T-helper 9 cell (primary cell): ENCODE results near the gene FRYL.
A peak's percentile ranks its signal among the peaks of the same experiment; 100 is the strongest.
"Not testable (repeated sequence)": the region's sequence is repeated elsewhere in the genome, so short reads cannot be mapped to it uniquely, and the experiment has no call there.

Experiments used
- DNase-seq: peaks from one replicate; pipeline ENCODE4 v3.0.0-alpha.2; 2020

FRYL gene

DNA sequence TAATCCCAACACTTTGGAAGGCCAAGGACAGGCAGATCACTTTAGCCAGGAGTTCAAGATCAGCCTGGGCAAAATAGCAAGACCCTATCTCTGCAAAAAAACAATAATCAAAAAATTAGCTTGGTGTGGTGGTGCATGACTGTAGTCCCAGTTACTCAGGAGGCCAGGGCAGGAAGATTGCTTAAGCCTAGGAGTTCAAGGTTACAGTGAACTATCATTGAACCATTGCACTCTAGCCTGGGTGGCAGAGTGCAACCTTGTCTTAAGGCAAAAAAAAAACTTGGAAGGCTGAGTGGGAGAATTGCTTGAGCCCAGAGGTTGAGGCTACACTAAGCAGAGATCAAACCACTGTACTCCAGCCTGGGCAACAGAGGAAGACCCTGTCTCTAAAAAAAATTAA lies 5.2 kb upstream of the FRYL start:
- no peak for DNase-seq

DNA sequence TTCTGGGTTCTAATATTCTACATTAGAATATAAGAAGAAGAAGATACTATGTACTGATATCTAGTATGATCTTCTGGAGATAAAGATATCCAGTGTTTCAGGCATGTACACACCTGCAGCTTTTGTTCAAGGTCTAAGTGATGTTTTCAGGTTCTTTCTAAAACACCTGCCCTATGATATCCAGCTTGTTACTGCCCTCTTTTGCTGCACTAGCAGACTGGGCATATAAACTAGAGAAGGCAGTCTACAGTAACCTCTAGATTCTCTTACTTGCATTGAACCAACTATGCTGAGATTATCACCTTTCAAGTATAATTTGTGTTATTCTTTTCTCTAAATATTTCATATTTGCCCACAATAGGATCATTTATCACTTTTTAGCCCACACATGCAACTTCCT lies 1.9 kb upstream of the FRYL start:
- no peak for DNase-seq

DNA sequence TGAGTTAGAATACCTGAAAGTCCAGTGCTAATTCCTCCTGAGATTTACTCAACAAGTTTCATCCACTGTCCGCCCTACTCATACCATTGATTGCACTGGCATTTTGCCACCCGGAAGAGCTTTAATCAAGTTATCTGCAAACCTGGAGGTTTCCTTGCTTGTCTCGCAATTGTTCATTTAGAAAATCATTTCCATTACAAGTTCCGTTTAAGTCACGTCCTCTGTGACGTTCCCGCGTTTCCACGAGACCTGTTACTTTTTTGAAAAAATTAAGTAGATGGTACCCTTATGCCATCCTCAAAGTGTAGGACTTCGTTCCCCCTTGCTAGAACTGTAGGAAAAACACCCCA lies 761 bp upstream of the FRYL start:
- DNase-seq: peak; percentile 15

DNA sequence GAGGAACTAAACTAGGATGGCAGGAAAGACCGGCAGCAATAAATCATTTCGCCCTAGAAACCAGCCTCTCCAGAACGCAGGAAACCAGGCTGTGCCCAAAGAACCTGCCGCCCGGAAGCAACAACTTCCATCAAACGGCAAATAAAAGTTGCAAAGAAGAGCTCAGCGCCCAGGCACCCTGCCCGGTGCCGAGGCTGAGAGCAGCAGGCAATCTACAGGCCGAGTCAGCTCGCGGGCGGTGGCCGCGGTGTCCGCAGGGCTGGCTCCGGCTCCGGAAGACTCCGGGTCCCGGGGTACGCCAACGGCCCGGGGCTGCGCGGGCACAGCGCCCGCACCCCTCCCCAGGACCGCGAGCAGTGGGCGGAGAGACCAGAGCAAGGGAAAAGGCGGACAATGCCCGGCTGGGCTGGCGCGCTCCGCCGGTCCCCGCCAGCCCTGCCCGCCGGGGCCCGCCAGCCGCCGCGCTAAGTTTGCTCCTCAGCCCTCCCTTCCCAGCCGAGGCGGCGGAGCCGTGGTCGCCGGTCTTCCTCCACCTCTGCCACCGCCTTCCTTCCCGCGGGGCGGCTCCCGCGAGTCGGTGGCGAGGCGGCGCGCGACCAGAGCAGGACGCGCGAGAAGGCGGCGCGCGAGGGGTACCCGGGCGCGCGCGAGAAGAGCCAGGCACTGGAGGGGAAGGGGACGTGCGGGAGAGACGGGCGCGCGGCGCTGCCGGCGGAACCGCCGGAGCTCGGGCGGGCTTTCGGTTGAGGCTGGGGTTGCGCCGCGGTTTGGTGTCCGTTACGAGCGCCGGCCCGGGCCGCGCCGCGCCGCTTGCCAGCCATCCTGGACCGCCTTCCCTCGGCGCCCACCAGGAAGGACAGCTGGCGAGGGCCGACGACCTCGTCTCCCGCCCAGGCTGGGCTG lies 733 bp downstream of the FRYL start:
- DNase-seq: peak; percentile 61

DNA sequence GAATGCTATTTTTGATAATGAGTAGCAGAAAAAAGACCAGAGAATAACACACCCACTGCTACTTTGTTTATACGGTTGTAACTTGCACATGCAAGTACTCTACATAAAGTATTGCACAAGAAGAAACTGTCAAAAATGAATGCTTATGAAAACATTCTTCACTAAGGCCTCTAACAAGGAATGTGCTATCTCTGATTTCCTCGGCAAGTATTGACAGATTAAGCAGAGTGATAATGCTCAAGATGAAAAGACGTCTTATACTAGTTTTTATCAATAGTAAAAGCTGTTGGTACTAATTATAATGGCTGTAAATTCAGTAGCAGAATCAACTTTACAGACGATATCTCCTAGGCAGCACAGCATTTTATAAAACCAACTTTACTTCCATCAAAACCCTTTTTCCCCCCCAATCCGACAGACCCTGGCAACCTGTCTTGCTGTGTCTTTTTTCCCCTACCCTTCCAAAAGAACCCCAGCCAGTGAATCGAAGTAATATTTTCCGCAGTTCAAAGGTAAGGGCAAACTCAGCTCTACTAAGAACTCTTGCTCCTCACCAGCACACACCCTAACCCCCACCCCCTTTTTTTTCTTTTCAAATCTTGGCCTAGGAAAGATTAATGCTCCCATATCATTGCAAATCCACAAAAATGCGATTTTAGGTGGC lies 1.5 kb downstream of the FRYL start:
- DNase-seq: no peak

DNA sequence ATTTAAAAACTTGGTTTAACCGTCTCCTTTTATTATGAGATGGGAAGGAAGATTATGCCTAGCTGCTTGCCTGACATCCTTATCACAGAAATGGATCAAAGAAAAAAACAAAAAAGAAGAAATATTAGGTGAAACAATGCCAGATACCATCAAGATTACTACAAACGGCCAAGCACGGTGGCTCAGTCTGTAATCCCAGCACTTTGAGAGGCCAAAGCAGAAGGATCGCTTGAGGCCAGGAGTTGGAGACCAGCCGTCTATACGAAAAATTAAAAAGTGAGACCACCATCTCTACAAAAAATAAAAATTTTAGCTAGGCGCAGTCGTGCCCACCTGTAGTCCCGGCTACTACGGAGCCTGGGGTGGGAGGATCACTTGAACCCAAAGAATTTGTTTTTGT lies 2.3 kb downstream of the FRYL start:
- no peak for DNase-seq

DNA sequence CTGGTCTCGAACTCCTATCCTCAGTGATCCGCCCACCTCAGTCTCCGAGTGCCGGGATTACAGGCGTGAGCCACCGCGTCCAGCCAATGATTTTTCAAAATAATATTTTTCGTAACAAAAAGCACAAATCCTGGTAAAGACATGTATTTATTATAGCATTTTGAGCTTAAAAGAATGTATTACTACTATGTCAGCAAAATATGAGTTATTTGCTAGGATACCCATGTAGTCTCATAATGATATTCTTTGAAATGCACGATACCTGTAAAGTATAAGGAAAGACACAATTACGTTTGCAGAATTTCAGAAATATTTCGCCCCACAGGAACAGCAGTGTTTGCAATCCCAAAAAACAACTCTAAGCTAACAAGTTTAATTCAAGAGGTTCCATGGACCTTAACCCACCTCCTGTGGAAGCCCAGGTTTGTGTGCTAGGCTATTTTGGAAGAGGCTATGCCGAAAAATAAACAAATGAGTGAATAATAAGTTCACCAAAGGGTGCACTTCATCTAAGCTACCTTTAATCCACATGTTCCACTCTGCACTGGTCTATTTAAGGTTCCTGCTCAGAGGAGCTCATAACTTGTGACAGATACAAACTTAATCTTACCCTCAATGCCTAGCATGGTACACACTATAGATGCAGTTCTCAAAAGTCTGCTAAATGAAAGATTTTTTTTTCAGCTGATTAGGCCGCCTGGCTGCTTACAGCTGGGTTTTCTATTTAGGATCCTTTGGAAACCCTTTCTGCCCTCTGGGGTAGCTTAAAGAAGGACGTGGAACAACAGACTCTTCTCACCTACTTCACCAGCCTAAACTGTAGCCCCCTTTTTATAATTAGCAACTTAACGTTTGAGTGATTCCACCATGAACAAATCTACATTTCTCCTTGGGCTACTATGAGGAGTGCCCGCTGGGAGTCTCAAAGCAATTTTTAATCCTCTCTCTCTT lies 5.0 kb downstream of the FRYL start:
- no peak for DNase-seq

DNA sequence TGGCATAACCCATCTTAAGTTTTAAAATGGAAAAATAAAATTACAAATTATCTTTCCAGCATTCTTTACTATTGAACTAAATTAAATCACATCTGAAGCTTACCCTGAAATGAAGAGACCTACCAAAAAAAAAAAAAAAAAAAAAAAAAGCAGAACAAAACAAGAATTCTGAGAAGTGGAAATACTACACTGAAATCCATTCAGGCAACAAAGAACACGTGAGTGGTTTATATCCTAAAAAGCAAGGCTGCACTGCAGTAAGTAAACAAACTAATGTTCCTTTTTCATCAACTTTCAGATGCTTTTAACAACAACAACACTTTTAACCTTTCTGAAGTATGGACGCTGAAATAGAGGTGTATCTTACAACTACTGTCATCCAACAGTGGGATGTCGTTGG lies 7.5 kb downstream of the FRYL start:
- DNase-seq: no peak

DNA sequence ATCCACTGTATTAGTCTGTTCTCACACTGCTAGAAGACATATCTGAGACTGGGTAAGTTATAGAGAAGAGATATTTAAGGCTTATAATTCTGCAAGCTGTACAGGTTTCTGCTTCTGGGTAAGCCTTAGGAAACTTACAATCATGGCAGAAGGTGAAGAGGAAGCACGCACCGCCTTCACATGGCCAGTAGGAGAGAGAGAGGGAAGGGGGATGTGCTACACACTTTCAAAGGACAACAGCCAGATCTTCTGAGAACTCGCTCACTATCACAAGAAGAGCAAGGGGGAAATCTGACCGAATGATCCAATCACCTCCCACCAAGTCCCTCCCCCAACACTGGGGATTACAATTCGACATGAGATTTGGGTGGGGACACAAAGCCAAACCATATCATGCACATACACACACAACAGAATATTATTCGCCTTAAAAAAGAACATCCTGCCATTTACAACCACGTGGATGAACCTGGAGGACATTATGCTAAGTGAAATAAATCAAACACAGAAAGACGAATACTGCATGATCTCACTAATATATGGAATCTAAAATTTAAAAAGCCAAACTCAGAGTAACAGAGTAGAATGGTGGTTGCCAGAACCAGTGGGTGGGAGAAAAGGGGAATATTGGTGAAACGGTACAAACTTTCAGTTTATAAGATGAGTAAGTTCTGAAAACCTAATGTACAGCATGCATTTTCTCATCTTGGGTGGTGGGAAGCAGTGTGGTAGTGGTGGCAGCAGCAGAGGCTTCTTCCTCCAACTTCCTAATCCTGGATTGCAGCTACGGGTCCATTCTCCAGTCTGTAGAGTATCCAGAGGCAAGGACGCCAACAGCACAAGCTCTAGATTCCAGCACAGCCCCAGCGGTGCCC lies 12.8 kb downstream of the FRYL start:
- DNase-seq: no peak

DNA sequence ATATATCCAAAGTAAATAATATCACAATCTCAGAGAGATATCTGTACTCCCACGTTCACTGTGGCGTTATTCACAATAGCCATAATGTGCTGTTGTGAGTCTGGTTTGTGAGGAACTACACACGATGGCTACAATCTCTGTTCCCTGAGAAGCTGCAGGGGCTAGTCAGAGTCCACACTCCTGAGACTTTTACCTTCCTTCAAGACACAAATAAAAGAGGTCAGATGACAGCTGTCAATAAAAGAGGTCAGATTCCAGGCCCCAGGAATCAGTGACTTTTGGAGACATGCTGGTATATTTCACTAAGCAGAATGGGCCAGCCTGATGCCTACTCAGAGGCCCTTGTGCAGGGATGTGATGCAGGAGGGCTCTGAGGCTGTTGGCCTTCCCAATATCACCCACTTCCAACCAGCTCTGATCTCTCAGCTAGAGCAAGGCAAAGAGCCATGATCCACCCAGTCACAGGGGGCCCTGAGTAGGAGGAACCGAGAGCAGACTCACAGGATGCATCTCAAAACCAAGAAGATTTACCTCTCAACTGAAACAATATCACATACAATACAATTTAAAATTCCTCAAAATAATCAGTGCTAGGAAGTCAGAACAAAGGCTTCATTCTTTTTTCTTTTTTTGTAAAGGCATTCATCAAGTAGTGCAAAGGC lies 13.8 kb downstream of the FRYL start:
- no peak for DNase-seq

DNA sequence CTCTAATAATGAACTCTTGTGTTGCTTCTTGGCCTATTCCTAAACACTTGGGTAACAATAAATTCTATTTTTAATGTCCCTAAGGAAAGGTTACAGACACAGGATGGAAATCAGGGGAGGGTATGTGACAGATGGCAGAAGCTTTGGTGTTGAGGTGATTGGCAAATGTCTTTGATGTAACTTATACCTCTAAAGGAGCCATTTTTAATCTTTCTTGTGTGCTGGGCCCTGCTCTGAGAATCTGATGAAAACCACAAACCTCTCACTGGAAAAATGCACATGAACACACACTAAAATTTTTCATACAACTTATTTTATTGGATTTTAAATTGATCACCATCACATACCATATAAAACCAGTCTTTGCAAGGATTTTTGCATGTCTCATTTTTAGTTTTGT lies 17.7 kb downstream of the FRYL start:
- no peak for DNase-seq

DNA sequence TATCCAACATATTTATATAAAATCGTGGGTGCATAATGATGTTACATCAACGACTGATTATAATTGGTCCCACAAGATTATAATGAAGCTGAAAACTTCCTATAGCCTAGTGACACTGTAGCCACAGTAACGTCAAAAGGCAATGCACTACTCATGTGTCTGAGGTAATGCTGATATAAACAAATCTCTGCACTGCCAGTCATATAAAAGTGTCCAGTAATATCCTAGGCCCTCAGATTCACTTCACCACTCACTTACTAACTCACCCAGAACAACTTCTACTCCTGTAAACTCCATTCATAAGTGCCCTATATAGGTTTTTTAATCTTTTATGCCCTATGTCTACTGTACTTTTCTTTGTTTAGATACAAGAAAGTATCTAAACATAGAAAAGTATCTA lies 18.8 kb downstream of the FRYL start:
- no peak for DNase-seq

DNA sequence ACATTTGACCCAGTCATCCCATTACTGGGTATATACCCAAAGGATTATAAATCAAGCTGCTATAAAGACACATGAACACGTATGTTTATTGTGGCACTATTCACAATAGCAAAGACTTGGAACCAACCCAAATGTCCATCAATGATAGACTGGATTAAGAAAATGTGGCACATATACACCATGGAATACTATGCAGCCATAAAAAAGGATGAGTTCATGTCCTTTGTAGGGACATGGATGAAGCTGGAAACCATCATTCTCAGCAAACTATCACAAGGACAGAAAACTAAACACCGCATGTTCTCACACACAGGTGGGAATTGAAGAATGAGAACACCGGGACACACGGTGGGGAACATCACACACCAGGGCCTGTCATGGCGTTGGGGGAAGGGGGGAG lies 21.4 kb downstream of the FRYL start:
- DNase-seq: not testable (repeated sequence)

DNA sequence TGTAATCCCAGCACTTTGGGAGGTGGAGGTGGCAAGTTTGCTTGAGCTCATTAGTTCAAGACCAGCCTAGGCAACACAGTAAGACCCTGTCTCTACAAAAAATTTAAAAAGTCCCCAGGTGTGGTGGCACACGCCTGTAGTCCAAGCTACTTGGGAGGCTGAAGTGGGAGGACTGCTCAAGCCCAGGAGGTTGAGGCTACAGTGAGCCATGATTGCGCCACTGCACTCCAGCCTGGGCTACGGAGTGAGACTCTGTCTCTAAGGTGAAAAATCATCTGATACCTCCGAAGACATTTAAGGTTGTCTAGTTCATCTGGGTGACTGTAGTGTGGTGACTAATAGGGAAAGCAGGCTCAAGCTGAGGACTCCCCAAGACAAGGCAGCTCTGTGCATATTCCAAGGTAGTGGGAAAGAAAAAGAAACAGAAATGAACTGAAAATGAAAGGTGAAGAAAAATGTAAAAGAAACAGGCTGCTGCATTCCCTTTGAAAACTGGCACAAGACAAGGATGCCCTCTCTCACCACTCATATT lies 23.3 kb downstream of the FRYL start:
- DNase-seq: no peak

DNA sequence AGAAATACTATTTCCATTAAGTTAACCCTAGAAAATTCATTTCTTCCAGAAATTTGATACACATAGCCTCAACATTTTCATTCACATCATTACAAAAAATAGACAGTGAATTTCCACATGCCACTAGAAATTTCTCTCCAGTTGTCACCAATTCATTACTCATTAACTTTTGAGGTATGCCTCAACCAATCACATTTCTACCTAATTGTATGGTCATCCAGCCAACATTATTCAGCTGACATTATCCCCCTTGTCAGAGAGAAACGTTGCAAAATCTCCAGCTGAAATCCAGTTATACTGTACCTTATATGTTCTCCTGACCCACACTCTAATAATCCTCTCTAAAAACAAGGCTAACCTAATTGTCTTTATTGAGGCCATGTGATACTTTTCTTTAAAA lies 24.8 kb downstream of the FRYL start:
- no peak for DNase-seq

DNA sequence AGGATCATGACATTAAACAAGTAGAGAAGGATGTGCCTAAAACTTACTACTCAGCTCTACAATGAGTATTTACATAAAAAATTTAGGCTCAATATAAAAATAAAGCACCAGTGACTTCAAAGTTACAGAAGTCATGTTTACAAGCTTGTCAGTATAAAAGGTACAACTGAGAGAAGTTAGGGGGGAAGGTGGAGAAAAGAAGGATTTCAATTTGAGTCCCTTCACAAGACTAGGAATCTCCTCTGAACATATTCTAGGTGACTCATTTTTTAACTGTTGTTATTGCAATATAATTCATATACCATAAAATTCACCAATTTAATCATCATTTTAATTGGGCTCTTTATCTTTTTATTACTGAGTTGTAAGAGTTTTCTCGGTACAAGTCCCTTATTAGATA lies 26.9 kb downstream of the FRYL start:
- no peak for DNase-seq

DNA sequence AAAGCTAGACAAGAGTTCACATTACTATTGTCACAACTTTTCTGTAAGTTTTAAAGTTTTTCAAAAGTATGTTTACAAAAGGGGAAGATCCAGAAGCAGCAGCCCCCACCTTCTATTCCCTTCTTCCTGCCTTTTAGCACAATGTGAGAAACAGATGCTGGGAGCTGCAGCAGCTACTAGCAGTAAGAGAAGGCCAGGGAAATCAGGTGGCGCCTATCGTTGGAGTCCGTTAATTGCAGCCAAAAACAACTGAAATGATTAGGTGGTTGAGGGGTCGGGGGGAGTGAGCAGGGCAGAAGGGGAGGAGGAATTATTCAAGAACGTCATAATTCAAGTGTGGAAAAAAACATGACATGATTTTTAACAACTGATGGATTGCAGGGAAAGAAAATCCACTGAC lies 27.4 kb downstream of the FRYL start:
- no peak for DNase-seq

DNA sequence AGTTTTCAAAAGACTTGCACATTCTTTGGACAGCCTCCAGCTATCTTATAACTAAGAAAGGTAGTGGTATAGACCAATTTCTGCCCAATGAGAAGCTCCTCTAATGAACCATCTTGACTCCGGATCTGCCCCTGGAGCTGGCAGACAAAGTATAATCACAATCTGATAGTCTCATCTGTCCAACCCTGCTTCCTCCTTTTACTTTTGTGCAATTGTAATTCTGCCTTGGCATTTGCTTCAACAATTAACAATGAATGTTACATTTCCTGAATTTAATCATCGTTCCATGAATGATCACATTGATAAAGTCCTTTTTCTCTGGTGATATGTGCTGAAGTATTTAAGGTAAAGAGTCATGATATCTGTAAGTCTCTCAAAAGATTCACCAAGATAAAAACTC lies 27.8 kb downstream of the FRYL start:
- DNase-seq: no peak

DNA sequence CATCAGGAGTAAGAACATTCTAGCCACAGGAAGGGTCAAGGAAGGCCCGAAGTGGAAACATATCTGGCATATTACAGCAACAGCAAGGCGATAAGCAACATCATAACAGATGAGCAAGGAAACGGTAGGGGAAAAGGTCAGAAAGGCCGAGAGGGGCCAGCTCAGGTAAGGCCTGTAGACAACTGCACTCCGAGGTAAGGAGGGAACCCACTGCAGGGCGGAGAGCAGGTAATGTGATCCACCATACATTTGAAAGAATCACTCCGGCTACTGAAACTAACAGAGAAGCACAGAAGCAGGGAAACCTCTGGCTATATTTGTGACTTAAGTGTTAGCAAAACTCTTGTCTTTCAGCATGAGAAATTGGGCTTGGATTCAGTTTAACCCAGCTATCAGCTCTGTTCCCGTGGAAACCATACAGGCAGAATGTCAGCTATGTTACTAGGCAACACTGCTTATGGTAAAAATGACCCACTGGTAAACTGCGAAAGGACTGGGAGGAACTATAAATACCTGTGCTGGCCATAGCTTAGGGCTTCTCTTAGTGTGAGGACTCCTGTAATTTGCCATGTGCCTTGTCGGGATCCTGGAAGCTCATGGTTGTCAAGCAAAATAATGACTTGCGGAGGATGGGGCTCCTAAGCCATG lies 31.0 kb downstream of the FRYL start:
- DNase-seq: no peak

DNA sequence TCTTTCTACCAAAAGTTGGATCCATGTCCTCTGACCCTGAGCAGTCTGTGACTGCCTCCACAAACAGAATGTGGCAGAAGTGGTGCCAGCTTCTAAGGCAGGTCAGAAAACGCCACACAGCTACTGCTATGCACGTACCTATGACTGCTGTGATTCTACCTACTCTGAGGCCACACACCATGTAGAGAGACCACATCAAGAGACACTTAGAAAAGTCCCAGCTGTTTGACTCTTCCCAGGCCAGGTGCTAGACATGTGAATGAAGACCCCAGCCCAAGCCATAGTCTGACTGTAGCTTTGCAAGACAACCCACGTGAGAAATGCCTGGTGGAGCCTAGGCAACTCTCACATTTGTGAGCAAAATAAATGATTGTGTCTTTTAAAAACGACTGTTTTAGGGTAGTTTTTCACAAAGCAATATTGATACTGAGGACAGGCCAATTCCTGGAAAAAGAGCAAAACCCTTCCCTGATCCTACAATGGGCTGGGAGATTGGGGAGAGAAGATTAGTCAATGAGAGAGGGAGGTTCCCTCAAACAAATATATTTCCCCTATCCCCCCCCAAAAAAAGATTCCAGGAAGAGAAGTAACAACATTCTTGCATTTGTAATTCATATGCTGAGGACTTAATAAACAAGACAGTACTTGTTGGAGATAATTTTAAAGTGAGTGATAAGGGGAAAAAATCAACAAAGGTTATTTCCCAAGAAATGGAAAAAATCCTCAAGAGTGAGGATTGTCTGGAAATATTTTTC lies 33.3 kb downstream of the FRYL start:
- no peak for DNase-seq
